PC-3 (cell line): ENCODE results near the gene TBC1D2. TPM values are rescaled to one million over a fixed set of nuclear protein-coding genes. Genes with fewer than 3 reads are reported as not detected.

Experiments
- ATAC-seq: fragments of 200-7000 bp; cut with Tn5 transposase; 2 replicates; pipeline ENCODE4 v1.9.1; 2020; ENCODE audit warnings: mild to moderate bottlenecking, moderate library complexity
- BruUV-seq: library from RNA; stranded (reverse); fragments of 400-500 nt; replicated peaks from 2 replicates; lab custom pipeline; 2021; lab: Mats Ljungman, UMichigan
- CTCF ChIA-PET: fragments of 300-600 bp; sonication (Branson Sonifier 250); formaldehyde crosslinking; loops from one replicate; lab custom pipeline; 2022; ENCODE audit warnings: antibody characterized with exemption; lab: Charles Lee
- POLR2A ChIA-PET: fragments of 300-600 bp; sonication (Branson Sonifier 250); formaldehyde crosslinking; loops from one replicate; lab custom pipeline; 2022; ENCODE audit warnings: antibody characterized with exemption; ENCODE audit not compliant: unreplicated experiment; lab: Charles Lee
- DNase-seq: peaks from one replicate; pipeline ENCODE4 v3.0.0-alpha.2; 2015
- H2AFZ ChIP-seq: fragments of 300-600 bp; sonication (generic); 2 replicates; pipeline ENCODE4 v1.6.0; 2016; ENCODE audit warnings: antibody characterized with exemption, low read length
- H3F3A ChIP-seq: fragments of 300-600 bp; sonication (generic); one replicate; pipeline ENCODE4 v1.6.0; 2017; ENCODE audit warnings: antibody characterized with exemption, low read length, control low read depth, mild to moderate bottlenecking; ENCODE audit not compliant: unreplicated experiment
- H3K27ac ChIP-seq: fragments of 300-600 bp; sonication (generic); 2 replicates; pipeline ENCODE4 v1.5.1; 2016; ENCODE audit warnings: mild to moderate bottlenecking, low read length
- H3K27me3 ChIP-seq: fragments of 300-600 bp; sonication (generic); 2 replicates; pipeline ENCODE4 v1.6.1; 2016; ENCODE audit warnings: low read length, mixed read lengths
- H3K36me3 ChIP-seq: fragments of 300-600 bp; sonication (generic); 2 replicates; pipeline ENCODE4 v1.6.1; 2016; ENCODE audit warnings: low read depth, mixed run types, low read length, mixed read lengths
- H3K4me1 ChIP-seq: fragments of 300-600 bp; sonication (generic); 2 replicates; pipeline ENCODE4 v1.5.1; 2016; ENCODE audit warnings: low read length; ENCODE audit not compliant: insufficient read depth
- H3K4me2 ChIP-seq: fragments of 300-600 bp; sonication (generic); 2 replicates; pipeline ENCODE4 v1.6.0; 2016; ENCODE audit warnings: low read length
- H3K4me3 ChIP-seq: fragments of 300-600 bp; sonication (generic); 2 replicates; pipeline ENCODE4 v1.5.1; 2016; ENCODE audit warnings: mild to moderate bottlenecking, low read length, mixed read lengths
- H3K79me2 ChIP-seq: fragments of 300-600 bp; sonication (generic); 2 replicates; pipeline ENCODE4 v1.6.1; 2017; ENCODE audit warnings: low read length, mixed read lengths
- H3K9ac ChIP-seq: fragments of 300-600 bp; sonication (generic); 2 replicates; pipeline ENCODE4 v1.6.0; 2016; ENCODE audit warnings: mild to moderate bottlenecking, low read length
- H3K9me2 ChIP-seq: fragments of 300-600 bp; sonication (generic); replicated peaks from 2 replicates; pipeline ENCODE4 v1.6.1; 2016; ENCODE audit warnings: mixed run types, low read length, mixed read lengths
- H3K9me3 ChIP-seq: fragments of 300-600 bp; sonication (generic); 2 replicates; pipeline ENCODE4 v1.6.1; 2016; ENCODE audit warnings: low read length, mixed read lengths
- H4K20me1 ChIP-seq: fragments of 300-600 bp; sonication (generic); 2 replicates; pipeline ENCODE4 v1.6.1; 2016; ENCODE audit warnings: low read length, mixed read lengths
- CTCF ChIP-seq: fragments of 300-600 bp; sonication (generic); conservative IDR thresholded peaks from 2 replicates; pipeline ENCODE4 v1.5.1; 2017; ENCODE audit warnings: antibody characterized with exemption, low read depth, mild to moderate bottlenecking, low read length
- EZH2 ChIP-seq: fragments of 300-600 bp; sonication (generic); IDR thresholded peaks from one replicate; pipeline ENCODE4 v1.6.1; 2017; ENCODE audit warnings: antibody characterized with exemption, mild to moderate bottlenecking, low read length; ENCODE audit not compliant: unreplicated experiment
- EZH2phosphoT487 ChIP-seq: fragments of 300-600 bp; sonication (generic); IDR thresholded peaks from 2 replicates; pipeline ENCODE4 v1.6.1; 2018; ENCODE audit warnings: mild to moderate bottlenecking, antibody characterized with exemption, low read length, borderline replicate concordance
- intact Hi-C: fragments of 100-400 bp; cut with micrococcal nuclease; formaldehyde crosslinking; loops from 2 replicates; pipeline ENCODE4 v1.9.0; 2023
- total RNA-seq: library from RNA; depleted of rRNA; stranded (reverse); fragments of >200 nt; gene quantifications from 2 replicates; pipeline ENCODE4 v1.2.3, GENCODE V29; 2014

The TBC1D2 gene
- total RNA-seq, 1 experiment from 2014 or later = 7.4 TPM

- CTCF ChIA-PET = no interaction called here
- ATAC-seq = no peak
- Histone ChIP-seq H3K36me3 (0 out of 2 replicates have a peak, but pooled peaks cover 4% of the 10 kb centered on the region), H3K9ac (no peak overlapping the region), H3K4me3 (no peak overlapping the region), H3F3A (no peaks in the 10 kb centered on the region), H4K20me1 (no peaks in the 10 kb centered on the region), H3K9me2 (no peaks in the 10 kb centered on the region), H3K4me1 (peaks cover 36% of the 10 kb centered on the region), H2AFZ (no peak overlapping the region), H3K79me2 (no peaks in the 10 kb centered on the region), H3K4me2 (no peak overlapping the region), H3K9me3 (no peaks in the 10 kb centered on the region), H3K27me3 (no peaks in the 10 kb centered on the region), H3K27ac (no peak overlapping the region)
- intact Hi-C loops = no loop called here
- BruUV-seq = no TSS peak
- no peak for DNase-seq
- TF ChIP-seq EZH2 (no peak), EZH2phosphoT487 (no peak), CTCF (no peak)
- POLR2A ChIA-PET = no interaction called here
These were observed 34.5 kb downstream of the TBC1D2 start for GRCh38 chr9:98220911-98221310.

- intact Hi-C loops = no loop called here
- no peaks in the 10 kb centered on the region for H4K20me1 ChIP-seq
- no peak overlapping the region for H3K9ac ChIP-seq
- no peaks in the 10 kb centered on the region for H3K9me3 ChIP-seq
- ChIA-PET CTCF (no interaction called here), POLR2A (interaction anchor here (0.5 kb wide), 1 partner anchor 50 kb away, joined by 4 read pairs; no protein-coding TSS in a partner anchor)
- H3K27ac ChIP-seq = peak overlapping the region; percentile 87
- peaks cover 35% of the 10 kb centered on the region for H3K4me1 ChIP-seq
- DNase-seq (no peak), ATAC-seq (no peak)
- H3K9me2 ChIP-seq = no peaks in the 10 kb centered on the region
- H3K4me3 ChIP-seq = no peak overlapping the region
- H3K27me3 ChIP-seq = no peaks in the 10 kb centered on the region
- no peaks in the 10 kb centered on the region for H3K36me3 ChIP-seq
- no peaks in the 10 kb centered on the region for H3K79me2 ChIP-seq
- H3K4me2 ChIP-seq = peak overlapping the region; percentile 78; the same call in 1 of the 2 replicates
- BruUV-seq = no TSS peak
- no peak overlapping the region for H2AFZ ChIP-seq
- H3F3A ChIP-seq = no peaks in the 10 kb centered on the region
- TF ChIP-seq CTCF = no peak
- no peak for TF ChIP-seq EZH2
- no peak for TF ChIP-seq EZH2phosphoT487
These were observed 35.6 kb downstream of the TBC1D2 start for GRCh38 chr9:98219794-98220370.

GRCh38 chr9:98219364-98219716, 36.1 kb downstream of the TBC1D2 start:
- ATAC-seq = peak; percentile 21
- peaks cover 35% of the 10 kb centered on the region for H3K4me1 ChIP-seq
- no peaks in the 10 kb centered on the region for H3K36me3 ChIP-seq
- no peaks in the 10 kb centered on the region for H3K9me3 ChIP-seq
- H3K27me3 ChIP-seq = no peaks in the 10 kb centered on the region
- no peaks in the 10 kb centered on the region for H3F3A ChIP-seq
- H3K4me2 ChIP-seq = peak overlapping the region; percentile 78
- no peaks in the 10 kb centered on the region for H3K79me2 ChIP-seq
- intact Hi-C loops = no loop called here
- BruUV-seq = TSS peak; percentile 50
- ChIA-PET POLR2A (interaction anchor here (0.8 kb wide), 1 partner anchor 100 kb away, joined by 3 read pairs; the partner anchor contains the start of gene TRIM14), CTCF (no interaction called here)
- peak overlapping the region; percentile 41 for H3K9ac ChIP-seq
- no peak overlapping the region; the same call in 1 of the 2 replicates for H3K4me3 ChIP-seq
- no peak for TF ChIP-seq CTCF
- no peak for TF ChIP-seq EZH2
- TF ChIP-seq EZH2phosphoT487 = no peak
- no peak overlapping the region for H2AFZ ChIP-seq
- peak overlapping the region; percentile 87 for H3K27ac ChIP-seq
- H3K9me2 ChIP-seq = no peaks in the 10 kb centered on the region
- H4K20me1 ChIP-seq = no peaks in the 10 kb centered on the region
- peak; percentile 49 for DNase-seq
